Measurements from ENCODE around the gene PPM1K. TPM values are rescaled to one million over a fixed set of nuclear protein-coding genes. Genes with fewer than 3 reads are reported as not detected.
"Not testable (repeated sequence)": the region's sequence is repeated elsewhere in the genome, so short reads cannot be mapped to it uniquely, and the experiment has no call there.

PPM1K gene
- total RNA-seq, result 38.8 and 43.8 TPM in 2 replicates

- DNase-seq, result peak; percentile 100
- Mint-ChIP-seq H3K4me3 (peak within 1 kb of the TSS; percentile 95), H3K36me3 (ENCODE audit: low read depth) (peaks cover 19% of the 10 kb centered on the region), H3K27me3 (no peaks in the 10 kb centered on the region), H3K27ac (peak within 1 kb of the TSS; percentile 99), H3K4me1 (peaks cover 37% of the 10 kb centered on the region), H3K9me3 (no peaks in the 10 kb centered on the region)
- intact Hi-C loops (cut with micrococcal nuclease), result loop anchor here (1.0 to 10.0 kb wide), 13 partner anchors 36 to 1350 kb away; partner anchors contain the start of genes ABCG2, AFF1, HERC3 and HERC5
Measured at GRCh38 chr4:88284439-88285234, at the start of gene PPM1K. Gene PPM1K, minus strand, starts transcription at chr4:88284561. Its CDS starts 5,978 bp downstream, at chr4:88278583.

GRCh38 chr4:88333741-88334405 lies 49.5 kb upstream of the PPM1K start:
- intact Hi-C loops (cut with micrococcal nuclease), result no loop called here
- H3K4me3 Mint-ChIP-seq, result no peak overlapping the region
- H3K9me3 Mint-ChIP-seq, result peaks cover 16% of the 10 kb centered on the region
- no peak for DNase-seq
- H3K27ac Mint-ChIP-seq, result no peak overlapping the region
- no peaks in the 10 kb centered on the region for H3K36me3 Mint-ChIP-seq (ENCODE audit: low read depth)
- peaks cover 7% of the 10 kb centered on the region for H3K27me3 Mint-ChIP-seq
- peaks cover 15% of the 10 kb centered on the region for H3K4me1 Mint-ChIP-seq

GRCh38 chr4:88327665-88328064 lies 43.3 kb upstream of the PPM1K start:
- Mint-ChIP-seq H3K36me3 (ENCODE audit: low read depth) (no peaks in the 10 kb centered on the region), H3K4me1 (peaks cover 2% of the 10 kb centered on the region), H3K4me3 (no peak overlapping the region), H3K9me3 (peaks cover 3% of the 10 kb centered on the region), H3K27me3 (peaks cover 10% of the 10 kb centered on the region), H3K27ac (no peak overlapping the region)
- no peak for DNase-seq
- intact Hi-C loops (cut with micrococcal nuclease), result no loop called here

- peaks cover 20% of the 10 kb centered on the region for H3K4me1 Mint-ChIP-seq
- H3K9me3 Mint-ChIP-seq, result peaks cover 5% of the 10 kb centered on the region
- H3K36me3 Mint-ChIP-seq (ENCODE audit: low read depth), result no peaks in the 10 kb centered on the region
- DNase-seq, result peak; percentile 84
- H3K27me3 Mint-ChIP-seq, result no peaks in the 10 kb centered on the region
- peak overlapping the region; percentile 92 for H3K27ac Mint-ChIP-seq
- peak overlapping the region; percentile 77 for H3K4me3 Mint-ChIP-seq
- intact Hi-C loops (cut with micrococcal nuclease), result loop anchor here (1.0 to 5.0 kb wide), 3 partner anchors 37 to 134 kb away; partner anchors contain the start of genes HERC6 and PPM1K
Measured at GRCh38 chr4:88320780-88321373, 36.5 kb upstream of the PPM1K start.

GRCh38 chr4:88320224-88320779 lies 35.9 kb upstream of the PPM1K start:
- Mint-ChIP-seq H3K4me1 (peaks cover 22% of the 10 kb centered on the region), H3K4me3 (peak overlapping the region; percentile 77), H3K27ac (peak overlapping the region; percentile 92), H3K9me3 (peaks cover 5% of the 10 kb centered on the region), H3K27me3 (no peaks in the 10 kb centered on the region), H3K36me3 (ENCODE audit: low read depth) (no peaks in the 10 kb centered on the region)
- intact Hi-C loops (cut with micrococcal nuclease), result loop anchor here (1.0 to 5.0 kb wide), 3 partner anchors 36 to 134 kb away; partner anchors contain the start of genes HERC6 and PPM1K
- DNase-seq, result no peak

GRCh38 chr4:88318751-88319350 lies 34.5 kb upstream of the PPM1K start:
- H3K27ac Mint-ChIP-seq, result peak overlapping the region; percentile 19

GRCh38 chr4:88315460-88316017 lies 31.2 kb upstream of the PPM1K start:
- intact Hi-C loops (cut with micrococcal nuclease), result no loop called here

More at GRCh38 chr4:88318751-88319350, 34.5 kb upstream of the PPM1K start:
- Mint-ChIP-seq H3K9me3 (peaks cover 5% of the 10 kb centered on the region), H3K36me3 (ENCODE audit: low read depth) (no peaks in the 10 kb centered on the region), H3K4me1 (peaks cover 22% of the 10 kb centered on the region), H3K4me3 (no peak overlapping the region), H3K27me3 (no peaks in the 10 kb centered on the region)
- no peak for DNase-seq
- intact Hi-C loops (cut with micrococcal nuclease), result no loop called here

GRCh38 chr4:88313088-88313624 lies 28.8 kb upstream of the PPM1K start:
- DNase-seq; H3K27ac Mint-ChIP-seq; H3K4me1 Mint-ChIP-seq; H3K36me3 Mint-ChIP-seq (ENCODE audit: low read depth); H3K4me3 Mint-ChIP-seq; intact Hi-C loops (cut with micrococcal nuclease): not testable (repeated sequence)
- H3K9me3 Mint-ChIP-seq, result peaks cover 15% of the 10 kb centered on the region
- peaks cover 34% of the 10 kb centered on the region for H3K27me3 Mint-ChIP-seq

More at GRCh38 chr4:88315460-88316017, 31.2 kb upstream of the PPM1K start:
- no peak for DNase-seq
- Mint-ChIP-seq H3K27me3 (peaks cover 11% of the 10 kb centered on the region), H3K9me3 (peaks cover 14% of the 10 kb centered on the region), H3K4me1 (peaks cover 18% of the 10 kb centered on the region), H3K27ac (no peak overlapping the region), H3K36me3 (ENCODE audit: low read depth) (peaks cover 2% of the 10 kb centered on the region), H3K4me3 (no peak overlapping the region)

- no peak overlapping the region for H3K4me3 Mint-ChIP-seq
- no peak overlapping the region for H3K27ac Mint-ChIP-seq
- no peaks in the 10 kb centered on the region for H3K4me1 Mint-ChIP-seq
- no peak for DNase-seq
- H3K27me3 Mint-ChIP-seq, result peaks cover 46% of the 10 kb centered on the region
- intact Hi-C loops (cut with micrococcal nuclease), result no loop called here
- H3K36me3 Mint-ChIP-seq (ENCODE audit: low read depth), result peaks cover 5% of the 10 kb centered on the region
- peaks cover 15% of the 10 kb centered on the region for H3K9me3 Mint-ChIP-seq
Measured at GRCh38 chr4:88308587-88308986, 24.2 kb upstream of the PPM1K start.

- DNase-seq, result no peak
- Mint-ChIP-seq H3K27ac (no peak overlapping the region), H3K9me3 (no peaks in the 10 kb centered on the region), H3K4me1 (no peaks in the 10 kb centered on the region), H3K27me3 (no peaks in the 10 kb centered on the region), H3K36me3 (ENCODE audit: low read depth) (peaks cover 3% of the 10 kb centered on the region), H3K4me3 (no peak overlapping the region)
- intact Hi-C loops (cut with micrococcal nuclease), result no loop called here
Measured at GRCh38 chr4:88297725-88298454, 13.5 kb upstream of the PPM1K start.

GRCh38 chr4:88297212-88297516 lies 12.8 kb upstream of the PPM1K start:
- Mint-ChIP-seq H3K36me3 (ENCODE audit: low read depth) (peaks cover 3% of the 10 kb centered on the region), H3K27ac (no peak overlapping the region), H3K4me1 (no peaks in the 10 kb centered on the region), H3K9me3 (no peaks in the 10 kb centered on the region), H3K4me3 (no peak overlapping the region), H3K27me3 (no peaks in the 10 kb centered on the region)
- DNase-seq, result no peak
- intact Hi-C loops (cut with micrococcal nuclease), result no loop called here

- H3K36me3 Mint-ChIP-seq (ENCODE audit: low read depth), result peaks cover 3% of the 10 kb centered on the region
- no peak overlapping the region for H3K27ac Mint-ChIP-seq
- no peak for DNase-seq
- intact Hi-C loops (cut with micrococcal nuclease), result no loop called here
- H3K27me3 Mint-ChIP-seq, result no peaks in the 10 kb centered on the region
- no peaks in the 10 kb centered on the region for H3K9me3 Mint-ChIP-seq
- H3K4me3 Mint-ChIP-seq, result no peak overlapping the region
- no peaks in the 10 kb centered on the region for H3K4me1 Mint-ChIP-seq
Measured at GRCh38 chr4:88296413-88297211, 12.3 kb upstream of the PPM1K start.

Data from activated CD4-positive, alpha-beta T cell treated with anti-CD3 and anti-CD28 coated beads, Interleukin-2, amount 10 ng/mL, durations not matched to agents 24 days and 14 days (primary cell).